Measurements from ENCODE around the gene ARL5A.

Gene ARL5A

DNA sequence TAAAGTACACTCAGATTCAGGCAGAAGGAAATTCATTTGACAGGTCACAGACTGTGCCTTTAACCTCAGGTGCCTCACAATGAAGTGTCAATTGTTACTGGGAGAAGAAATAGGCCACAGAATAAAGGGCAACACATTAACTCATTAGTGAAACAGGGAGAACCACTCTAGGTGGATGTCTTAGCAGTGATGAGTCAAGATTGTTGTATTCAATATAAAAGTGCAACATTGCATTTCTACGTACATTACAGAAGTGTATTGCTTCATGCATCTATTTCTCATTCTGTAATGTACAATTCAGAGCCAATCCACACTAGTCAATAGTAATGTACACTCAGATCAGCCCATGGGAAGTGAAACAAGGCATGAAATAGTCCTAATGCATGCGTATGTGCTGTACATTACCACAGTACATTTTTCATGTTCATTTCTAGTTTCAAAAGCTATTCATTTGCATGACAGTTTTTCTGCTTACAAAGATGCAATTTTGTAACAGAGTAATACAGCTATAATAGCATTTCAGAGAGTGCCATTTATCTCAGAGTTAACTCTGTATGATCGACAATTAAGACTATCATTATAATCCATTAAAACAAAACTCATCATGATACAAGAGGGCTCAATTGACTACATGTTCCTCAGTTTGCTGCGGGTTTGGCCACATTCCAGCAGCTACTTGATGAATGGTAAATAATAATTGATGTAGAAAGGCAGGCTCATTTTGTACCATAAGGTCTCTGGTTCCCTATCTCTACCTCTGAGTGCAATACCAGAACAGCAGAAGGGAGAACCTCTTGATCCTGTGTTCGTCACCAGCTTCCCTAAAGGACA is 12.2 kb upstream of the ARL5A start:
- no peak for DNase-seq (ENCODE audit: low read depth in 2 of 2)

DNA sequence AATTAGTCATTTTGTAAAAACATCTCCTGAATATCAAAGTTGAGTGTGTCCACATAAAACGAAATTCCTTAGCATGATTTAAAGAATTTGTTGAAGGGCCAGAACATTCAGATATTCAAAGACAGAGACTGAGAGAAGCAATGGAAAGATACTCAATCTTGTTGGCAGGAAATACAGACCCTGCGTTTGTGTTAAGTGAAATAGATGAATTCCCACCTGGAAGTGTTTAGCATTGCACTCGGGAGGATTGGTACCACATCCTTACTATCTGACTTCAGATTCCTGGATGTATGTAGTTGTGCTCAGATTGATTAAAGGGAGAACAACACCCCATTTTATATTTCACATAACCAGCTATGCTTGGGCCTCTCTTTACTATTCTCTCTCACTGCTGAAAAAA is 9.7 kb upstream of the ARL5A start:
- DNase-seq (ENCODE audit: low read depth in 2 of 2), result no peak

DNA sequence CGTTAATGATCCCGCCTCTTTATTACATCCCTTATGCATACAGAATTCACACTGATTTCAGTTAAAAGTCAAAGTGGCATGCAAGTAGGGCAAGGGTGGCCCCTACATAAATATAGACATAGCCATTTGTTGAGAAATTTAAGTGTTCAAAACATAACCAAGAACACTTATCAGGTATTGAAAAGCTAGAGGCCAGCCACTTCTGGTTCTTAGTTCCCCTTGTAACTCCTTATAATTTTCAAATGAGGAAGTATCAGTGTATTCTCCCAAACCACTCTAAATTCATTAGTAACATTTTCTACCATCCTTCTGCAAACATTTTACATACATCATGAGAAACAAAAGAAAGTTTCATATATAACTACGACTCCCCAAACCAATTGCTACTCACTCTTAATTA is 5.8 kb upstream of the ARL5A start:
- DNase-seq (ENCODE audit: low read depth in 2 of 2), result no peak

DNA sequence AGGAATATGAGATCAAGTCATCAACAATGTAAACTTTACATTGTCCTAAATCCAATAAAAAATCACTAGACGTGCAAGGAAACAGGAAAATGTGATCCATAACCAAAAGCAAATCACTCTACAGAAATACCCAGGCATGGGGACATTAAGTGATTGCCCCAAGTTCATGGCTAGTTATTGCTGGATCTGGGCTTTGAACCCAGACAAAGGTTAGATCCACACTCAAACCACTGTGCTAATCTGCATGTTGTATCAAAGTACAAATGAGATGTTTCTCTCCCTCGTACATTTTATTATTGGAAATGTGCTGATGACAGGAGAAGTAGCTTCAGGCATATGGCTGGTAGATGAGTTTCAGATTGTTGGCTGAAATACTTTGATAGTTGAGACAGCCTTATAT is 2.7 kb upstream of the ARL5A start:
- no peak for DNase-seq (ENCODE audit: low read depth in 2 of 2)

DNA sequence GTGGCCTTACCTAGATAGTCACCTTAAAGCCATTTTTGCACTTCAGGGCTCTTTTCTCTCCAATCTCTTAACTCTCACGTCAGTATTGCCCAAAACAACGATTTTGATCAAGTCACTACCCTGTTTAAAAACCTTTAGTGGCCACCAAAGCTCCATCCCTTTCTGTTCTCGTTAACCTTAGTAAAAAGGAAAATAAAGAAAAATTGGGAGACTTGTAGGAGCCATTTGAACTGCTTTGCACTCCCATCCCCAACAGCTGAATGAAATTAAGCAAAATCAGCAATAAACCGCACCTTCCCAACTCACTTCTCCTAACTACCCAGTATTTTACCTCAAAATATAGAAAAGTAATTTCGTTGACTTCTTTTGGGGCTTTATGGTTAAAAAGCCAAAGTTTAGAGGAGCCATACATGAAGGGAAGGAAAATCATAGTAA is 686 bp upstream of the ARL5A start:
- DNase-seq (ENCODE audit: low read depth in 2 of 2), result no peak

DNA sequence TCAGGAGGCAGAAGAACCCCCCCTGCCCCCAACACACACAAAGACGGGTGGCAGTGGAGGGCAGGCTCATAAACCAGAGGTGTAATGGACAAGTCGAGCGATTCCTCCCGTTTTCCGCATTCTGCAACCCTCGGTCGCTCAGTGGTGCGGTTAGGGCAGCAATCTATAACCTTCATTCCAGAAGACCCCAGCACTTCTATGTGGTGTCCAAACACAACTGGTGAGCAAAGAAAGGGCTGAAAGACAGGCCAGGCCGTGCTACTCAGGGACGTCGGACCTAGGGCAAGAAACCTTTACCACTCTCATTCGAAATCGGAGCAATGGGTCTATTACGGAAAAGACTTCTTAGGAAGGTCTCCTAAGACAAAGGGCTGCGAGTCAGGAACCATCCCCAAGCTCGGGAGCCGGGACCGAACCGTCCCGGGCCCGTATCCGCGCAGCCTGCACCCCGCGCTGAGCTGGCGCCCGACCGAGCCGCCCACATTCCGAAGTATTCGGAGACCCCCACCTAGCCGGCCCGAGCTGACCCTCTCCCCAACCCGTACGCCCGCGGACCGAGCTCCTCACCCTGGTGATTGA is 568 bp downstream of the ARL5A start:
- peak in 1 of 2 donors; percentile 2 for DNase-seq (ENCODE audit: low read depth in 2 of 2)

DNA sequence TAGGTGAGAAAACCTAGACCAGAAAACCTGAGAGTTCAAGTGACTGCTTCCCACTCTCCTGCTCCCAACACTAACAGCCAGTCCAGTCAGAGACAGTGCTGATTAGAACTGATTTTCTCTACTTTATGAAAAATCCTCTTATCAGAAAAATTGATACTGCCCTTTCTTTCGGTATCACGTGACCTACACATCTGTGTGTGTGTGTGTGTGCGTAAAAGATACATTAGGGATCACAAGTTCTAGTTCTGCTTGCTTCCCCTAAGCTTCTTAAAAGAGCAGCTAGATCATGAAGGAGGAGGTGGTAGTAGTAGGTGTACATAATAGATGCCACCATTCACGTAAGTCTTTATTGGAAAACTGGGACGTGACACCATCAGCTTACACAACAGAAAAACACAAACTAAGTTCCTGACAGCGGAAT is 1.5 kb downstream of the ARL5A start:
- DNase-seq (ENCODE audit: low read depth in 2 of 2), result no peak

DNA sequence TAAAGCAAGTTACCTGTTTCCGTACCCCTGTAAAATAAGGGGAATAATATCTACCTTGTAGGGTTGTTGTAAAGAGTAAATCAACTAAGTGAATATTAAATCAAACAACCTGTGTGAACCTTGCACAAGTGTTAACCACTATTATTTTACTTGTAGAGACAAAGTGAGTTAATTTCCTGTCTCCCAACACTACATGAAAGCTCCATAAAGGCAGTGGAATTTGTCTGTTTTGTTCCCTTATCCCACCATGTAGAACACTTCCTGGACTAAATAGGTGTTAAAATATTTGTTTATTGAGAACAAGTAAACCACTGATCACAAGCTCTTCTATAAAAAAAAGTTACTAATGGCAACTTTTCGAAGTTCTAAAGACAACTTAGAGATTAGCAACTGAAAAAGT is 3.3 kb downstream of the ARL5A start:
- DNase-seq (ENCODE audit: low read depth in 2 of 2), result no peak

DNA sequence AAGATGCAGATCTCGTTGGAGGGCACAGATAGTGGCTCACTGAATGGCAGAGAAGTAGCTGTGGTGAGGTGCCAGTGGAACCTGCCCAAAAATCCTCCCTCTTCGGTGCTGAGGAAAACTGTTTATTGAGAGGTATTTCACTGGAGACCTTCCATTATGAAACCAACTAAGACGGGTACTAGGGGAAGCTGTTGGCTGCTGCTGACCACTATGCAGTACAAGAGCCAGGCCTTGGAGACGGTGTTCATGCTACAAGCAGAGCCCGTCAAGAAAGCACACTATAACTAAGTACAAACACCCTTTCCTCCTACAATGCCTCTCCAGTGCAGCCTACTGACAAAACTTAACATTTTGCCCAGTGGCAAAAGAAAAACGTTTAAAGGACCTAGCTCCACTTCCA is 4.6 kb downstream of the ARL5A start:
- no peak for DNase-seq (ENCODE audit: low read depth in 2 of 2)

DNA sequence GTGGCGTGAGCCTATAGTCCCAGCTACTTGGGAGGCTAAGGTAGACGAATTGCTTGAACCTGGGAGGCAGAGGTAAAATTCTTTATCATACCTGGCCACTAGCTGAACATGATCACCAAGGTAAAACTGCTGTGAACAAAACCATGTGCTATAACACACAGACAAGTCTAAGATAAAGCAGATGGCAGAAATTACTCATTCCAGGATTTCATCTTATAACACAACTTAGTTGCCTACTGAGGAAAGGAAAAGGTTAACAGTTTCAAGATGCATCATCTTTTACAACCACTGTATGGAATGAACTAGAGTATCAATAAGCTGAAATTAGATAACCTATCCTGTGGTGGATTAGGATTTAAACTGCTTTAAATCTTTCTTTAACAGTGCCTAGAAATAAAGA is 8.3 kb downstream of the ARL5A start:
- DNase-seq (ENCODE audit: low read depth in 2 of 2), result no peak

DNA sequence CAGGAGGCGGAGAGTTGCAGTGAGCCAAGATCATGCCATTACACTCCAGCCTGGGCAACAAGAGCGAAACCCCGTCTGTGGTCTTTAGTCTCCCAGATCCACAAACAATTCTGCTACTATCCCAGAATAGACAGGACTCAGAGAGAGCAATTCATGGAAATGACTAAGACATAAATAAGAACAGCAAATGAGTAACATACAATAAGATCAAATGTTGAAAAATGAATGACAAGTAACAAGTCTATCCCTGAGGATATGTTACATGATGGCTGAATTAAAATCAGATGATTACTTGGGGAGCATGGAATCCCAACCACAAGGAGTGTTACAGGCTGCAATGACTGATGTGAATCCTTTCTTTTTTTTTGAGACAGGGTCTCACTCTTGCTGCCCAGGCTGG is 10.3 kb downstream of the ARL5A start:
- no peak for DNase-seq (ENCODE audit: low read depth in 2 of 2)

DNA sequence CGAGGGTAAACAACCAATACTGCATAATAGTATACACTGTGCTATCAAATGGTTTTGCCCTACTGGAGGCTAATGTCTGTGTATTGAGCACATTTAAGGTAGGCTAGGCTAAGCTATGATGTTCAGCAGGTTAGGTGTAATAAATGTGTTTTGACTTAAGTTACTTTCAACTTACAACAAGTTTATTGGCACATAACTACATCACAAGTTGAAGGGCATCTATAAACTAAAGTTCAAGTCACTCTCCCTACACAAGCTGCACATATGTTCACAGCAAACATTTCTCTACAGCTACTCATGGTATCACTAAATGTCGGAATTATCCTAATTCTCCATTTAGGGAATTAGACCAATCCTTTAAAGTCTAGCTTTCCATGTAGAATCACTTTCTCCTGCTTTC is 11.4 kb downstream of the ARL5A start:
- DNase-seq (ENCODE audit: low read depth in 2 of 2), result no peak

DNA sequence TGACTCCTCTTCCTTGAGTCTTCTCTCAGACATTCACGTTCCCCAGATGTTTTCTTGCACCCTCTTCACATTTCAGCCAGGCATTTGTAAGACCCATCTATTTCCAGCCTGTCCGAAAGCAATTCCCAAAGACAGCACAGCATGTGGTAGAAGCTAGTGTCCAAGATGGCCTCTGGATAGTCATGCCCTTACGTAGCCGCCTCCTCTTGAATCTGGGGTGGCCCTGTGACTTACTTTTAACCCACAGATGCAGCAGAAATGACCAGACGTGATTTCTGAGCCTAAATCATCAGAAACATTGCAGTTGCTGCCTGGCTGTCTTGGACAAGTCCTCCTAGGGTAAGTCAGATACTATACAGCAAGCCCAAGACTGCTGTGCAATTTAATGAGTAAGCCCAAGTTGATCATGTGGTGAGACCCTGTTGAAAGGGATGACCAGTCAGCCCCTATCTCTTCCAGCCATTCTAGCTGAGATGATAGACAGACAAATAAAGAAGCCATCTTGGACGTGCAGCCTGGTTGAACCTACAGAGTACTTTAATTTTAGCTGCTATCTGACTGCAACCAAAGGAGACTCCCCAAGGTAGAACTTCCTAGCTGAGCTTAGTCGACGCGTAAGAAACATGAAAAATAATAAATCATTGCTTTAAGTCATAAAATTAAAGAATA is 12.3 kb downstream of the ARL5A start:
- DNase-seq (ENCODE audit: low read depth in 2 of 2), result no peak

DNA sequence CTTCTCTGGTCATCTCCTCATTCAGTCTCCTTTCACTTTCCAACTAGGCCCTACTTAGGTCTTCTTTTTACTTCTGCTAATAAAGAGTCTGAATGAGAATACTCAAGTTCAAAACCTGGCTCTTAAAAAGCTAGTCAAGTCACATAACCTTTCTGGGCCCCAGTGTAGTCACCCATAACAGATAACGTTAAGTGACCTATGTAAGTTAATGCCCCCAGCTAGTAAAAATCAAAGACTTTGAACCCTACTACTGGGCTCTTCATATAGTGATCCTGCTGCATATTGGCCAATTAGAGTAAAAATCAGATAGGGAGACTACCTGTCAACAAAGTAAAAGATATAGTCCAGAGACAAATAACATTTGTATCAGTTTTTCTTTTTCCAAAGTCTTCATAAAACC is 17.7 kb downstream of the ARL5A start:
- no peak for DNase-seq (ENCODE audit: low read depth in 2 of 2)

DNA sequence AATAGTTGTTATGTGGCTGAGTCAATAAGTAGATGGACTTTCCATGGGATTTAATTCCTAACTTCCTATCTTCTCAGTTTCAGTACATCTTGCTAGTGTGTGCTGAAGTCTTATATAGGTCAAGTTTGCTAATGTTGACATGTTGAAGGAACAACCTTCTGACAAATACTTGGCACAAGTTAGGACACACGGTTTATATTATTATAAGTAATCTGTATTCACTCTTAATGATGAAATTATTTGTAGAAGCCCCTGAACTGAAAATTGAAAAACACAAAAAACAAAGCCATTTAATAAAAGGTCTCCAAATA is 19.2 kb downstream of the ARL5A start:
- no peak for DNase-seq (ENCODE audit: low read depth in 2 of 2)

DNA sequence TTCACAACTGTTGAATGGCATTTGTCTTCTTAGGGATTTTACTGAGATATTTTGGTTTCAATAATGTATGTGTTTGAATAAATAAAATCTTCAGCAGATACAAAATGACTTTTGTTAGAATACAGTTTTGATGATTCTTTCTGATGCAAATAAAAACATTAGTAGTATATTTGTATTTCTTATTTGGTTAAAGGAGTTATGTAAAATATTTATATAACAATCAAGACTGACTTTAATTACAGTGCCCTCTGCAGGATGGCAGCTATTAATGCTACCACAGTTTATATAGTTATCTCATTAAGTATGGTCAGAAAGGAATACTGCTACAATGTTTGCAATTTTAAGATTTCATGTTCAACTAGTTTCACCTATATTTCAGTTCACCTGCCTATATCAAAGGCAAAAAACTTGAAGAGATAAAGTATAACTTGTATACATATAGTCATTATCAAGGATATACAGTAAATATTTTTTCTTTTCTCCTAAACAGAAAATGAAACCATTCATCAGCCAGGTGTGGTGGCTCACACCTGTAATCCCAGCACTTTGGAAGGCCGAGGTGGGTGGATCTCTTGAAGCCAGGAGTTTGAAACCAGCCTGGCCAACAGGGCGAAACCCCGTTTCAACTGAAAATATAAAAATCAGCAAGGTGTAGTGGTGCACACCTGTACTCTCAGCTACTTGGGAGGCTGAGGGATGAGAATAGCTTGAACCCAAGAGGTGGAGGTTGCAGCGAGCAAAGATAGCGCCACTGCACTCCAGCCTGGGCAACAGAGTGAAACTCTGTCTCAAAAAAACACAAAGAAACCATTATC is 19.8 kb downstream of the ARL5A start:
- DNase-seq (ENCODE audit: low read depth in 2 of 2), result no peak

DNA sequence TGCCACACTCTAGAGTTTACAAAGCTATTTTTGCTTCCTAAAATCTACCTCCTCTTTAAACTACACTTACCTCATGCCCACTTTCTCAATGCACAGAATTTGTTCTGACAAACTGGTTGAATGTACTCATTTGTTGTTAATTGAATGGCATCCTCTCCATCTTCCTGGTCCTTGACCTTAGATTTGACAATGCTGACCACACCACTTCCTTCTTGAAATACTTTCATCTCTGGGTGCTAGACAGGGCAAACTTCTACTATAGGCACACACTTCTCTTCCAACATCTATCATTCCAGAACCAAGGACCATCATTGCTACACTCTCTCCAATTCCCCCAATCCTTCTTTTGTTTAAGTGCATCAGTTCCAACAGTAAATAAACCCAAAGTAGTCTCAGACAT is 22.3 kb downstream of the ARL5A start:
- no peak for DNase-seq (ENCODE audit: low read depth in 2 of 2)

DNA sequence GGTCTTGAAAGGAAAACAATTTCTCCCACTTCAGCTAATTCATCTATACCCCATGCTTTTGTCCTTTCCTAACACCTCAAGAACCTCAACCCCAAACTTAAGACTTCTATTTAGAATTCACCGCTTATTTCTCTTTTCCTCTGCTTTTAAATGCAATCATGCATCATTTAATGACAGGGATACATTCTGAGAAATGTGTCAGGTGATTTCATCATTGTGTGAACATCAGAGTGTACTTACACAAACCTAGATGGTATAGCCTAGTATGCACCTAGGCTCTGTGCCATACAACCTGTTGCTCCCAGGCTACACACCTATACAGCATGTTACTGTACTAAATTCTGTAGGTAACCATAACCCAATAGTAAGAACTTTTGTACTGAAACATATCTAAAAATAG is 22.9 kb downstream of the ARL5A start:
- no peak for DNase-seq (ENCODE audit: low read depth in 2 of 2)

DNA sequence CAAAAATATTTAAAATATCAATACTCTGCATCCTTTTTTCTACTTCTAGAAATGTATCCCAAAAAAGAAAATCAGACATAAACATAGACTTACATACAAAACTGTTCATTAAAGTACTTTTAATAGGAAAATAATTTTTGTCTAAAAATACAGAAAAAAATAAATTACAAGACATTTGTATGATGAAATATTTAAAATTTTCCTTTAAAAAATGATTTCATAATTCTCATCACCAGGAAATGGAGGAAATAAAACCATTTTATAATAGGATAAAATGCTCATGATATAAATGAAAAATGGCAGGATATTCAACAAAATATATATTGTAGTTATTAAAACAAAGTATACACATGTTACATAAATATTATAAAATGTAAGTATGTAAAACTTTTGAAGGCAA is 24.4 kb downstream of the ARL5A start:
- DNase-seq (ENCODE audit: low read depth in 2 of 2), result no peak

DNA sequence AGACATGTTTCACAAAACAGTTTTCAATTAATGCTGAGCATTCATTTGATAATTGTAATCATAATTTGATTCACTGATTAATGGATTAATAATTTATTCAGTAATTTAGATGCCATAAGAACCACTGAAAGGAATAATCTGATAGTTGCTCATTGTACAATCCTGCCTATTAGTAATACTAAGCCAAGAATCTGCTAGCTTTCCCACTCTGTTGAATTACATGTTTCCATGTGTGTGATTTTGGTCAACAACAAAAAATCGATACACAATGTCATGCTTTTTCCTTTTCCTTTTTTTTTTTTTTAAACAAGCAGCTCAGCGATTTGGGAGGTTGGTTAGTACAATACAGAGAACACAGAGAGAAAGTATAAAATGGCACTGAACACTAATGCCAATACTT is 25.9 kb downstream of the ARL5A start:
- no peak for DNase-seq (ENCODE audit: low read depth in 2 of 2)

DNA sequence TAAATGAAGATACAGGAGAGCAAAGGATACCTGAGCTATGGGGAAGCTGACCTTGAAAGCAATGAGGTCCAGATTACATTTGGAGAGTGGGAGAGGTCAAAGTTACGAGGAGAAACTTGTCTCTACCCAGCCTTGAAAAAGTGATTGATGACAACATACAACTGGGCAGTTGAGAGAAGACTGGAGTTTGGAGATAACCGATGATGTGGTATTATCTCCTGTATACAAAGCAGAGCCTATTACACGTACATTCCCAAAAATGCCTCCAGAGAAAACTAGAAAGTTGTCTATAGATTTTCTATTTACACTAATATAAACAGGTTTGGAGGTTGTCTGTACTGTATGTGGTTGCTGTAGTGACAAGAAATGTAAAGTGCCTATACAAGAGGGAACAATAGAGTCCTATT is 28.3 kb downstream of the ARL5A start:
- DNase-seq (ENCODE audit: low read depth in 2 of 2), result no peak

DNA sequence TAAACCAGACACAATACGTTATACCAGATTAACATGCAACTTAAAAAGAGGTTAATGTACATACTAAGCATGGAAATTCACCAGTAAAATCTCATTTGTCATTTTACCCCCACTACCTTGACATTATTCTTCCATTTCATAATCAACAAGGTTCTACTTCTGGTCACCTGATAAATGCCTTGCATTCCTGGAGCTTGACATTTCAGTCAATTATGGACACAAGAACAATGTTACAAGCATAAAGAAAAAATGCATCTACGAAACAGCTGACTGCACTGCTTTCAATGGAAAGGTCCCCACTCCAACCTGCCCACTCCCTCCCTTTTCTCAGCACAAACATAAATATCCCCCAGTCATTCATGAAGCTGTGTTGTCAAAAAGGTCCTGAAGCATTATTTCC is 31.4 kb downstream of the ARL5A start:
- no peak for DNase-seq (ENCODE audit: low read depth in 2 of 2)
